Thyroid gland (tissue), 4 donors: ENCODE data around the gene ETNK2. TPM values are rescaled to one million over a fixed set of nuclear protein-coding genes. Genes with fewer than 3 reads are reported as not detected.

Source experiments
- DNase-seq, 2 donors: peaks; one replicate each; pipeline ENCODE4 v3.0.0-alpha.2; 2019
- H3K27ac ChIP-seq, 3 donors: fragments of 200-600 bp; sonication (generic); 1 replicate in 2 of 3; 2 replicates in 1 of 3; pipeline ENCODE4 v1.5.1; 2016 to 2019; ENCODE audit warnings: mild to moderate bottlenecking in 1 of 3, moderate library complexity in 1 of 3
- H3K27me3 ChIP-seq: fragments of 200-600 bp; sonication (generic); one replicate; pipeline ENCODE4 v1.5.1; 2019
- H3K36me3 ChIP-seq, 2 donors: fragments of 200-600 bp; sonication (generic); one replicate each; pipeline ENCODE4 v1.5.1; 2016 to 2019
- H3K4me1 ChIP-seq, 2 donors: fragments of 200-600 bp; sonication (generic); one replicate each; pipeline ENCODE4 v1.5.1; 2017 to 2019
- H3K4me3 ChIP-seq, 3 donors: fragments of 200-600 bp; sonication (generic); replicated peaks in 1 of 3; 1 replicate in 2 of 3; 2 replicates in 1 of 3; pipeline ENCODE4 v1.5.1; 2016; ENCODE audit warnings: mild to moderate bottlenecking in 1 of 3
- H3K9me3 ChIP-seq: fragments of 200-600 bp; sonication (generic); one replicate; pipeline ENCODE4 v1.5.1; 2017
- POLR2A ChIP-seq, 2 donors: fragments of 450-650 bp; IDR thresholded peaks; one replicate each; pipeline ENCODE4 v1.6.1; 2017; ENCODE audit warnings: antibody characterized with exemption in 2 of 2, mild to moderate bottlenecking in 2 of 2, moderate library complexity in 1 of 2
- WGBS, 2 donors: methylation state at CpG; one replicate each; pipeline ENCODE4 v1.1.5; 2017; 5-methylcytosine and 5-hydroxymethylcytosine counted together
- intact Hi-C: fragments of 100-400 bp; cut with DNase I; formaldehyde crosslinking; loops from one replicate; pipeline ENCODE4 v1.15.1; 2023
- total RNA-seq, 4 donors: library from RNA; depleted of rRNA; stranded (reverse); fragments of >200 nt; gene quantifications; one replicate each; pipeline ENCODE4 v1.2.3, GENCODE V29; 2016
- TF ChIP-seq, protein P1 (sequence below), 6 experiments: fragments of 200-600 bp in 3 of 6; fragments of 450-650 bp in 3 of 6; sonication (generic) in 3 of 6; IDR thresholded peaks; one replicate each; pipeline ENCODE4 v1.5.1; 2016 to 2019; ENCODE audit warnings: antibody characterized with exemption in 6 of 6, mild to moderate bottlenecking in 2 of 6, inconsistent platforms in 1 of 6, moderate library complexity in 1 of 6

The ETNK2 gene
- total RNA-seq, 4 donors from 2014 or later, result 16.1 to 22.5 (median 21.0) TPM

- H3K9me3 ChIP-seq, result no peaks in the 10 kb centered on the region
- H3K4me3 ChIP-seq, result peak overlapping the region in 1 of 3 donors; percentile 3
- H3K27me3 ChIP-seq, result no peaks in the 10 kb centered on the region
- no peaks in the 10 kb centered on the region for H3K36me3 ChIP-seq
- TF ChIP-seq POLR2A (IDR thresholded peaks at IDR 0.05), result no peak
- TF ChIP-seq, protein P1, sequence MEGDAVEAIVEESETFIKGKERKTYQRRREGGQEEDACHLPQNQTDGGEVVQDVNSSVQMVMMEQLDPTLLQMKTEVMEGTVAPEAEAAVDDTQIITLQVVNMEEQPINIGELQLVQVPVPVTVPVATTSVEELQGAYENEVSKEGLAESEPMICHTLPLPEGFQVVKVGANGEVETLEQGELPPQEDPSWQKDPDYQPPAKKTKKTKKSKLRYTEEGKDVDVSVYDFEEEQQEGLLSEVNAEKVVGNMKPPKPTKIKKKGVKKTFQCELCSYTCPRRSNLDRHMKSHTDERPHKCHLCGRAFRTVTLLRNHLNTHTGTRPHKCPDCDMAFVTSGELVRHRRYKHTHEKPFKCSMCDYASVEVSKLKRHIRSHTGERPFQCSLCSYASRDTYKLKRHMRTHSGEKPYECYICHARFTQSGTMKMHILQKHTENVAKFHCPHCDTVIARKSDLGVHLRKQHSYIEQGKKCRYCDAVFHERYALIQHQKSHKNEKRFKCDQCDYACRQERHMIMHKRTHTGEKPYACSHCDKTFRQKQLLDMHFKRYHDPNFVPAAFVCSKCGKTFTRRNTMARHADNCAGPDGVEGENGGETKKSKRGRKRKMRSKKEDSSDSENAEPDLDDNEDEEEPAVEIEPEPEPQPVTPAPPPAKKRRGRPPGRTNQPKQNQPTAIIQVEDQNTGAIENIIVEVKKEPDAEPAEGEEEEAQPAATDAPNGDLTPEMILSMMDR (IDR thresholded peaks at IDR 0.05), result no peak
- intact Hi-C loops, result no loop called here
- WGBS, 2 donors, result 28 to 30% methylated on average over 13 of the region's 13 CpGs
- H3K4me1 ChIP-seq, result peaks cover 76 to 92% of the 10 kb centered on the region in 2 donors
- H3K27ac ChIP-seq, result peak overlapping the region; percentile 88 to 92 (median 92)
- DNase-seq, result peak; percentile 28 to 32
These were observed 70.6 kb downstream of the ETNK2 start for GRCh38 chr1:204081164-204081790.

Other genes starting within 250 kb of the ETNK2 start
- 10 to 100 TPM; 19.4 to 29.3 (median 20.8) TPM for gene SOX13, start 78.9 kb downstream of the ETNK2 start, total RNA-seq
- not detected for gene REN, start 14.3 kb upstream of the ETNK2 start, total RNA-seq
- gene KISS1, start 44.4 kb upstream of the ETNK2 start, total RNA-seq, result not detected
- gene GOLT1A, start 61.9 kb upstream of the ETNK2 start, total RNA-seq, result under 1 TPM in 1 of 4 donors, not detected in 3; 0.45 TPM
- gene PLEKHA6, start 207.9 kb upstream of the ETNK2 start, total RNA-seq, result 1 to 10 TPM; 2.9 to 8.9 (median 4.0) TPM